ENCODE measurements around the gene GPR160.

- TF ChIP-seq CTCF (IDR thresholded peaks at IDR 0.05; ENCODE audit: poor library complexity) (no peak), EZH2 (IDR thresholded peaks at IDR 0.05; ENCODE audit: borderline replicate concordance) (no peak), EZH2phosphoT487 (IDR thresholded peaks at IDR 0.05; ENCODE audit: low read depth, severe bottlenecking, unreplicated experiment) (no peak)
Measured at GRCh38 chr3:169992781-169993180, 45.0 kb upstream of the GPR160 start.
